ENCODE data around the gene SASH1. TPM values are rescaled to one million over a fixed set of nuclear protein-coding genes. Genes with fewer than 3 reads are reported as not detected.

The SASH1 gene
- total RNA-seq, 1 experiment from 2014 or later, result 19.2 TPM

- H3K4me1 ChIP-seq (ENCODE audit: insufficient read depth, low read length, poor library complexity, severe bottlenecking), result no peaks in the 10 kb centered on the region
- ChIA-PET POLR2A (ENCODE audit: low non-redundant PET) (no interaction called here), CTCF (no interaction called here)
- H3K36me3 ChIP-seq (ENCODE audit: insufficient read depth, low read length, poor library complexity, severe bottlenecking), result no peaks in the 10 kb centered on the region
- TF ChIP-seq CTCF (conservative IDR thresholded peaks at IDR 0.05; ENCODE audit: low read depth, low read length) (no peak), EZH2 (IDR thresholded peaks at IDR 0.05; ENCODE audit: borderline replicate concordance, low read depth, low read length, poor library complexity, severe bottlenecking) (no peak)
- no peaks in the 10 kb centered on the region for H3K9me3 ChIP-seq (ENCODE audit: low read depth, low read length, poor library complexity, severe bottlenecking)
- H3K4me3 ChIP-seq (ENCODE audit: low read depth, low read length, poor library complexity, severe bottlenecking), result no peak overlapping the region
- no peak for DNase-seq (ENCODE audit: low spot score)
- BruUV-seq (replicated peaks), result no TSS peak
- H3K27me3 ChIP-seq (replicated peaks; ENCODE audit: insufficient read depth, low read depth, low read length, poor library complexity), result no peaks in the 10 kb centered on the region
- H3K27ac ChIP-seq (ENCODE audit: low read depth, low read length, poor library complexity, severe bottlenecking), result no peak overlapping the region
- intact Hi-C loops (cut with micrococcal nuclease; ENCODE audit: unreplicated experiment), result no loop called here
Measured at GRCh38 chr6:148450866-148451265, 108.2 kb downstream of the SASH1 start.

- no peaks in the 10 kb centered on the region for H3K4me1 ChIP-seq (ENCODE audit: insufficient read depth, low read length, poor library complexity, severe bottlenecking)
- no peak for DNase-seq (ENCODE audit: low spot score)
- TF ChIP-seq EZH2 (IDR thresholded peaks at IDR 0.05; ENCODE audit: borderline replicate concordance, low read depth, low read length, poor library complexity, severe bottlenecking) (no peak), CTCF (conservative IDR thresholded peaks at IDR 0.05; ENCODE audit: low read depth, low read length) (no peak)
- no TSS peak for BruUV-seq (replicated peaks)
- no peaks in the 10 kb centered on the region for H3K36me3 ChIP-seq (ENCODE audit: insufficient read depth, low read length, poor library complexity, severe bottlenecking)
- H3K27me3 ChIP-seq (replicated peaks; ENCODE audit: insufficient read depth, low read depth, low read length, poor library complexity), result no peaks in the 10 kb centered on the region
- H3K9me3 ChIP-seq (ENCODE audit: low read depth, low read length, poor library complexity, severe bottlenecking), result no peaks in the 10 kb centered on the region
- CTCF ChIA-PET, result no interaction called here
- H3K4me3 ChIP-seq (ENCODE audit: low read depth, low read length, poor library complexity, severe bottlenecking), result no peak overlapping the region
- no peak overlapping the region for H3K27ac ChIP-seq (ENCODE audit: low read depth, low read length, poor library complexity, severe bottlenecking)
- POLR2A ChIA-PET (ENCODE audit: low non-redundant PET), result no interaction called here
- intact Hi-C loops (cut with micrococcal nuclease; ENCODE audit: unreplicated experiment), result no loop called here
Measured at GRCh38 chr6:148451690-148452089, 109.1 kb downstream of the SASH1 start.

GRCh38 chr6:148452876-148453275, 110.2 kb downstream of the SASH1 start:
- no peak overlapping the region for H3K4me3 ChIP-seq (ENCODE audit: low read depth, low read length, poor library complexity, severe bottlenecking)
- POLR2A ChIA-PET (ENCODE audit: low non-redundant PET), result no interaction called here
- no peaks in the 10 kb centered on the region for H3K36me3 ChIP-seq (ENCODE audit: insufficient read depth, low read length, poor library complexity, severe bottlenecking)
- CTCF ChIA-PET, result no interaction called here
- H3K27me3 ChIP-seq (replicated peaks; ENCODE audit: insufficient read depth, low read depth, low read length, poor library complexity), result no peaks in the 10 kb centered on the region
- no peaks in the 10 kb centered on the region for H3K4me1 ChIP-seq (ENCODE audit: insufficient read depth, low read length, poor library complexity, severe bottlenecking)
- intact Hi-C loops (cut with micrococcal nuclease; ENCODE audit: unreplicated experiment), result no loop called here
- DNase-seq (ENCODE audit: low spot score), result no peak
- H3K27ac ChIP-seq (ENCODE audit: low read depth, low read length, poor library complexity, severe bottlenecking), result no peak overlapping the region
- no peaks in the 10 kb centered on the region for H3K9me3 ChIP-seq (ENCODE audit: low read depth, low read length, poor library complexity, severe bottlenecking)
- TF ChIP-seq CTCF (conservative IDR thresholded peaks at IDR 0.05; ENCODE audit: low read depth, low read length), result no peak
- TF ChIP-seq EZH2 (IDR thresholded peaks at IDR 0.05; ENCODE audit: borderline replicate concordance, low read depth, low read length, poor library complexity, severe bottlenecking), result no peak
- BruUV-seq (replicated peaks), result no TSS peak

Data from A673 (cell line).